Activated T-cell treated with anti-CD3 and anti-CD28 coated beads, Interleukin-2, amount 50 U/mL, for 24 hours (primary cell): ENCODE data around the gene SGF29.

Experiments used
- DNase-seq: peaks from one replicate; pipeline ENCODE4 v3.0.0-alpha.2; 2020
- H3K27ac Mint-ChIP-seq: 2 replicates; pipeline ENCODE4 v1.8.0; 2020; ENCODE audit warnings: mild to moderate bottlenecking, mixed read lengths
- H3K27me3 Mint-ChIP-seq: 2 replicates; pipeline ENCODE4 v1.8.0; 2020; ENCODE audit warnings: mixed read lengths
- H3K36me3 Mint-ChIP-seq: 2 replicates; pipeline ENCODE4 v1.8.0; 2020; ENCODE audit warnings: low read depth, mixed read lengths
- H3K4me1 Mint-ChIP-seq: 2 replicates; pipeline ENCODE4 v1.8.0; 2020; ENCODE audit warnings: low read depth, mixed read lengths
- H3K4me3 Mint-ChIP-seq: 2 replicates; pipeline ENCODE4 v1.8.0; 2020; ENCODE audit warnings: mild to moderate bottlenecking, moderate library complexity, mixed read lengths
- H3K9me3 Mint-ChIP-seq: 2 replicates; pipeline ENCODE4 v1.8.0; 2020; ENCODE audit warnings: mixed read lengths

The SGF29 gene

DNA sequence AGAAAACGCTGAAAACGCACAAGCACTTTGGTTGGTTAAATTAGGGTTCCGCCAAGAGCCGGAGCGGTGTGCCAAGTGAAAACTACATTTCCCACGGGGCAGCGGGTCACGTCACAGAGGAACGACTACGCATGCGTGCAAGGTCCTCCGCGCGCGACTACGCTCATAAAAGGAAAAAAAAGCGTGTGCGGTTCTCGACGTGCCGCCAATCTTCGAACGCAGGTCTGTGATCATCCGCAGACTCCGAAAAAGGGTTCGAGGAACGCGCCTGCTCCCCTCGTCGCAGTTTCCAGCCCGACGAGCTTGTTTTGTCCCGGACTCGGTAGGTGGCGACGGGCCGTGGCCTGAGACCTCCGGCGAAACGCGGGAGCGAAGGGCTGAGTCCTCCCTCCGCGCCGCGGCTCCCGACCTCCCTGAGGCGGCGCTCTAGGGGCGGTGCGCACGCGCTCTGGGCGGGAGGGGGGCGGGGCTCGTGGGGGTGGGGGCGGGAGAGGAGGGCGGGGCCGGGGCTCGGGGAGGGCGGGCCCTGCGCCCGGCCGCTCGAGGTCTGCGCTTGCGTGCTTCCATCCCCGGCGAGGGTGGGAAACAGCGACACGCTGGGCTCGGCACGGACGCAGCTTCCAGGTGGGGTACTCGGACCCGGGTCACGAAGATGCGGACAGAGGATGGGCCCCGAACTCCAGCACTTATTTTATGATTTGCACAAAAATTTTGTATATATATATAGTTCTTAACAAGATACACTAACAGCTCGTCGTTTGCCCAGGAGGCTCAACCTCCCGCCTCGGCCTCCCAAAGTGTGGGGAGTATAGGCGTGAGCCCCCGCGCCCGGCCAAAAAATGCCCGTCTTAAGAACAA is at the start of gene SGF29:
Gene SGF29, plus strand, starts transcription at position 145 of the 858 bp plus-strand sequence. CDS start 27,150 bp downstream, outside the sequence.
- Mint-ChIP-seq H3K27me3 (no peaks in the 10 kb centered on the region), H3K4me1 (peaks cover 38% of the 10 kb centered on the region), H3K4me3 (peak within 1 kb of the TSS; percentile 89), H3K27ac (peak within 1 kb of the TSS; percentile 99), H3K9me3 (no peaks in the 10 kb centered on the region), H3K36me3 (peaks cover 30% of the 10 kb centered on the region)
- peak; percentile 93 for DNase-seq

DNA sequence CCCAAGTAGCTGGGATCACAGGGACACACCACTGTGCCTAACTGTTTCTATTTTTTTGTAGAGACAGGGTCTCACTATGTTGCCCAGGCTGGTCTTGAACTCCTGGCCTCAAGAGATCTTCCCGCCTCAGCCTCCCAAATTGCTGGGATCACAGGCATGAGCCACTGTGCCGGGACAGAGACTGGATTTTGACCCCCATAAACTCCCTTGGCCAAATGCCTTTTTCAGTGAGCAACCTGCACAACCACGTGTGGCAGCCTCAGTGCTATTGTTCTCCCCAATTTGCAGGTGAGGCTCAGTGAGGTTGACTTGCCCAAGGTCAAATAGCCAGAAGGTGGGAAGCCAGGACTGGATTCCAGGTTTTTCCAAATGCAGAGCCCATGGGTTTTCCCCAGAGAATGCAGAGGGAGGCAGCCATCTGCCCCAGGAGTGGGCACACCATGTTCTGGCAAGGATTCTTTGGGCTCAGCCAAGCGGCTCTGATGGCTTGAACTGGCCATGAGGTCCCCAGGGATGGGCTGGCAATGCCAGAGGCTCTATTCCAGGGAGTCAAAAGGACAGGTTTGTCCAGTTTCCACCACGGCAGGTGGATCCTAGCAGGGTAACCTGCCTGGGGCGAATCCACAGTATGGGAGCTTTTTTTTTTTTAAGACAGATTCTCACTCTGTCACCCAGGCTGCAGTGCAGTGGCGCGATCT is 48.9 kb upstream of the SGF29 start:
- Mint-ChIP-seq H3K27ac (no peak overlapping the region), H3K9me3 (no peaks in the 10 kb centered on the region)

DNA sequence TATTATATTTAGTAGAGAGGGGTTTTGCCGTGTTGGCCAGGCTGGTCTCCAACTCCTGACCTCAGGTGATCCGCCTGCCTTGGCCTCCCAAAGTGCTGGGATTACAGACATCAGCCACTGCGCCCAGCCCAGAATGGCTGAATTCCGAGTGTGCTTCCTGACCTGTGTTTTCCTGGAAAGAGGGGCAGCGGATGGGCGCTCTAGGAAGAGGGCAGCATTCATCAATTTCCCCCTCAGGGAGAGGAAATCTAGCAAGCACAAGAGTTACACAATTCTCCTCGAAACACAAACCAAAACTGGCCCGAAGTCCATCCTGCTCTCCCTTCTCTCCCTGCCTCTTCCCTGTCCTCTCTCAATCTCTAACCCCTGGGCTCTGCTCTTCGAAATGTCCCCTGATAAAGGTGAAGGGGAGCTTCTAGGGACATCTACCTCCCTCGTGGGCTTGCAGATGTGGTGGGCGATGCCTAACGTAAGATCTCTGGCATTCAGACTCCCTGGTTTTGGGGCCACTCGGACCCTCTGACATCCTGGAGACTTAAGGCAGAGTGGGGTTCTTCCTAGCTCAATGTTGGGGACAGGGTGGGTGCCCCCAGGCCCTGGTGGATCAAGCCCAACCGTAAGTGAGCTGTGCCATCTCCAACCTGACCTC is 48.1 kb upstream of the SGF29 start:
- H3K27me3 Mint-ChIP-seq, result no peaks in the 10 kb centered on the region
- peaks cover 19% of the 10 kb centered on the region for H3K4me1 Mint-ChIP-seq
- no peaks in the 10 kb centered on the region for H3K9me3 Mint-ChIP-seq
- H3K27ac Mint-ChIP-seq, result no peak overlapping the region
- H3K36me3 Mint-ChIP-seq, result no peaks in the 10 kb centered on the region
- DNase-seq, result no peak
- no peak overlapping the region for H3K4me3 Mint-ChIP-seq

More for the DNA sequence above, 48.9 kb upstream of the SGF29 start:
- peaks cover 21% of the 10 kb centered on the region for H3K4me1 Mint-ChIP-seq
- no peaks in the 10 kb centered on the region for H3K27me3 Mint-ChIP-seq
- no peak overlapping the region for H3K4me3 Mint-ChIP-seq
- no peaks in the 10 kb centered on the region for H3K36me3 Mint-ChIP-seq
- no peak for DNase-seq

DNA sequence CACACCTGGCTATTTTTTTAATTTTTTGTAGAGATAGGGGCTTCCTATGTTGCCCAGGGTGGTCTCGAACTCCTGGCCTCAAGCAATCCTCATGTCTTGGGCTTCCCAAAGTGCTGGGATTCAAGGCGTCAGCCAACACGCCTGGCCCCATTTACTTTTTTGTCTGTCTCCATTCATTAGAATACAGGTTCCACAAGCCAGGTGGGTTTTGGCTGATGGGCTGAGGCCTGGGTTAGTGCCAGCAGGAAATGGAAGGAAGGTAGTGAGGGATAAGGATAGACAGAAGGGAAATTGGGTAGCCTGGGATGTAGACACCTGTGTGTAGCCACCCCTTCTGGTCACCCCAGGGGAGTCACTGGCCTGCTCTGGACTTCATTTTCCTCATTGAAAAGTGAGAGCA is 42.7 kb upstream of the SGF29 start:
- Mint-ChIP-seq H3K36me3 (no peaks in the 10 kb centered on the region), H3K27me3 (no peaks in the 10 kb centered on the region), H3K4me3 (no peak overlapping the region), H3K27ac (no peak overlapping the region), H3K9me3 (no peaks in the 10 kb centered on the region), H3K4me1 (peaks cover 17% of the 10 kb centered on the region)
- no peak for DNase-seq

DNA sequence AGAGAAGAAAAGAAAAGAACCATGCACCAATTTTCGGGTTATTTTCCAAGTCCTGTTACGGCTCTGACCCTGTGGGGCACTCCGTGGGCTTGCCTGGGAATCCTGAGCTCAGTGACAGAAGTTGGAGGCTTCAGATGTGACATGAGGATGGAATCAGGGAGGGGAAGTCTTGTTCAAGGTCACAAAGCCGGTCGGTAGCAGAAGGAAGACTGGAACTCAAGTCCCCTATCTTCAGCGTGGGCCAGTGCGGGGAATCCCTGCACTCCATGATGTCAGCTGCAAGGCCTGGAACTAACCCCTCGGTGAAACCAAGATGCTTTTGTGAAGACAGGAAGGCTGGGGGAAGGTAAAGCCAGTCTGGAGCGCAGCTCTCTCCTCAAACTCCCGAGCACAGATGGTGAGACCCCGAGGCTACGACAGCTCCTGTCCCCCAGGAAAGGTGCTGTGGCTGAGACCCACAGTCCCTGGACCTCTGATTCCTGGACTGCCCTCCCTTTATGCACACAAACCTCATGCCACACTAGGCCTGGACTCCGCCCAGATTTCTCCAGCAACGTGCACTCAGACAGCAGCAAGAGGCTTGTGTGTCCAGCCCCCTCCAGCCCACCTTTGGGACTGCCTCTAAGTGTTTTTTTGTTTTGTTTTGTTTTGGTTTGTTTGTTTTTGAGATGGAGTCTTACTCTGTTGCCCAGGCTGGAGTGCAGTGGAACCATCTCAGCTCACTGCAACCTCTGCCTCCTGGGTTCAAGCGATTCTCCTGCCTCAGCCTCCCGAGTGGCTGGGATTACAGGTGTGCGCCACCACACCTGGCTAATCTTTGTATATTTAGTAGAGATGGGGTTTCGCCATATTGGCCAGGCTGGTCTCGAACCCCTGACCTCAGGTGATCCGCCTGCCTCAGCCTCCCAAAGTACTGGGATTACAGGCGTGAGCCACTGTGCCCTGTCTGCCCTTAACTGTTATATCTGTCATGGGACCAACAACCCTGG is 41.6 kb upstream of the SGF29 start:
- Mint-ChIP-seq H3K9me3 (no peaks in the 10 kb centered on the region), H3K4me3 (no peak overlapping the region), H3K27ac (no peak overlapping the region), H3K36me3 (no peaks in the 10 kb centered on the region), H3K4me1 (peaks cover 13% of the 10 kb centered on the region), H3K27me3 (no peaks in the 10 kb centered on the region)
- no peak for DNase-seq

DNA sequence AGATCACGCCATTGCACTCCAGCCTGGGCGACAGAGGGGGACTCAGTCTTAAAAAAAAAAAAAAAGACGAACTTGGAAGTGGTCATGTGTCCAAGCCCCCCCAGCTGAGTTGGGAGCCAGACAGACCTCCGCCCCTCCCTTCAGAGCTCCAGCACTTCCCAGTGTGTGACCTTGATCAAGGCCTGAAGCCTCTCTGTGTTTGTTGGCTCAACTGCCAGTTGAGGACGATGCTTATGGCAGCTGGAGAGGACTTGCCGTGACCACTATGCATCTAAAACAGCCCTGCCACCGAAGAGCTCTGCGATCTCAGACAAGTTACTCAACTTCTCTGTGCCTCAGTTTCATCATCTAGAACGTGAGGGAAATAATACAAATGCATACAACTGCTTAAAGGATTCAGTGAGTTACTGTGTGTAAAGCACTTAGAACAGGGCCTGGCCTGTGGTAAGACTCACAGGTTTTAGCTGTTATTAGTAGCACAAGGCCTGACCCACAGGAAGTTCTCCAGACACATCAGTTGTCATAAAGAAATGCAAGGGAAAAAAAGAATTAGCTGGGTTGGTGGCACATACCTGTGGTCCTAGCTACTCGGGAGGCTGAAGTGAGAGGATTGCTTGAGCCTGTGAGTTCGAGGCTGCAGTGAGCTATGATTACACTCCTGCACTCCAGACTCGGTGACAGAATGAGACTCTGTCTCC is 40.1 kb upstream of the SGF29 start:
- no peaks in the 10 kb centered on the region for H3K4me1 Mint-ChIP-seq
- no peaks in the 10 kb centered on the region for H3K36me3 Mint-ChIP-seq
- peak overlapping the region; percentile 34 for H3K27ac Mint-ChIP-seq
- DNase-seq, result no peak
- H3K9me3 Mint-ChIP-seq, result no peaks in the 10 kb centered on the region
- no peaks in the 10 kb centered on the region for H3K27me3 Mint-ChIP-seq
- no peak overlapping the region for H3K4me3 Mint-ChIP-seq

DNA sequence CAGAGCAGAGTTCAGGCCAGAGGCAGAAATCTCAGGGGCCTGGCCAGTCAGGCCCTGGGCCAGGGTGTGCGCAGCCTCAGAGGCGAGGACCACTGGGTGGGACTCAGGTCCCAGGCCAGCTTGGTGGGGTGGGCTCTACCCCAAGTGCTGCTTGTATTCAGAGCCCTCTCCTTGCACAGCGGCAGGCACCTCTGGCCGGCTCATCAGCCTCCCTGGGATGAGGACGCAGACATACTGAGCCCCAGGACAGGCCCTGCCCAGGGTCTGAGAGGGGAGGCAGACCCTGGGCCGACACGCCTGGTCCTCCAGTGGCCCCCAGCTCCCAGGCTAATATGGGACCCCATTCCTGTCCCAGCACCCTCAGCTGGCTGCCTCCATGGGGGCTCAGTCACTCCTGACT is 39.5 kb upstream of the SGF29 start:
- DNase-seq, result no peak
- H3K4me1 Mint-ChIP-seq, result no peaks in the 10 kb centered on the region
- no peak overlapping the region for H3K4me3 Mint-ChIP-seq
- no peaks in the 10 kb centered on the region for H3K36me3 Mint-ChIP-seq
- H3K9me3 Mint-ChIP-seq, result no peaks in the 10 kb centered on the region
- H3K27ac Mint-ChIP-seq, result no peak overlapping the region
- H3K27me3 Mint-ChIP-seq, result no peaks in the 10 kb centered on the region

DNA sequence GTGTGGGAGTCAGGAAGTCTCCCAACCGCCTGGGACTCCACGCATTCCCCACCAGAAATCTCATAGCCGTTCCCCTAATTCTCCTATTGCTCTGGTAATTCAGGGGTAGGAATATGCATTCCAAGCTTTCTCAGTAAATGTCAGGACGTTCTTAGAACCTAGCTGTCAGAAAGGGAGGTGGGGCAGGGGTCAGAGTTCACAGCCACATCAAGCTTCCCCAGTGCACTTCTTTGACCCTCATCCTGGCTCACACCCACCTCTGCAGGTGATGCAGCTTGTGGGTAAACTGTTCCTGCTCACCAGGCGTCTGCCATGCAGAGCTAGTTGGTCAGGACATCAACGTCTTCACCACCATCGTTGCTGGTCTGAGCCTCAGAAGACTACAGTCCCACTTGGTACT is 33.0 kb upstream of the SGF29 start:
- no peaks in the 10 kb centered on the region for H3K9me3 Mint-ChIP-seq
- H3K27ac Mint-ChIP-seq, result no peak overlapping the region
- no peak overlapping the region for H3K4me3 Mint-ChIP-seq
- no peaks in the 10 kb centered on the region for H3K36me3 Mint-ChIP-seq
- H3K4me1 Mint-ChIP-seq, result peaks cover 8% of the 10 kb centered on the region
- DNase-seq, result no peak
- H3K27me3 Mint-ChIP-seq, result no peaks in the 10 kb centered on the region

DNA sequence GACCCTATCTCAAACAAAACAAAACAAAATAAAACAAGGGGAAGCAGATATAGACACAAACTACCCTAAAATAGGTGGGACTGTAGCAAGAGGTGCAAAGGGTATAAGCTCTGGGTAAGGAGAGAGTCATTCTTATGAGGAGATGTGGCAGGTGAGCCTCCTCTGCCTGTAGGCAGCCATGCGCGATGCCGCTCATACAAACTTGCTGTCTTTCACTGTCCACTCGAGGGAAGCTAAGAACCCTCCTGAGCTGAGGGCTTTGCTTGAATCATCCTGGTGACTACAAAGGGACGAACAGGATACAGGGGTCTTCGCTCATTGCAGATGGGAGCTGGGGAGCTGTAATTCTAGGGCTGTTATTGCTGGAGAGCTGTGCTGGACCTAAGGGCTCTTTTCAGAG is 32.3 kb upstream of the SGF29 start:
- no peaks in the 10 kb centered on the region for H3K27me3 Mint-ChIP-seq
- no peak overlapping the region for H3K4me3 Mint-ChIP-seq
- H3K36me3 Mint-ChIP-seq, result no peaks in the 10 kb centered on the region
- no peak for DNase-seq
- H3K27ac Mint-ChIP-seq, result no peak overlapping the region
- H3K9me3 Mint-ChIP-seq, result no peaks in the 10 kb centered on the region
- H3K4me1 Mint-ChIP-seq, result peaks cover 8% of the 10 kb centered on the region

DNA sequence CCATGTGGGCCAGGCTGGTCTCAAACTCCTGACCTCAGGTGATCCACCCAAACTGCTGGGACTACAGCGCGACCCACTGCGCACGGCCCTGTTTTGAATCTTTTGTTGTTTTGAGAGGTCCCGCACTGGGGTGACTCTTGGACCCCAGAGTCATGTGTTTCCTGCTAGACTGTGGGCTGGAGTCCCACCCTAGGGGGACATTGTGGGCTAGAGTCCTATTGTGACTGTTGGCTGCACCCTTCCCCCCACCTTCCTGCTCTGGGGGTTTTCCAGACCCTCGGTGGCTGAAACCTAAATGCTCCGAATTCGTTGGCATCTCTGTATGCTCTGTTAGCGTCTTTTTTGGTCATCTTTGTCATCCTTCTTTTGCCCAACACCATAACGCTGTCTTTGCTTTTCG is 30.9 kb upstream of the SGF29 start:
- H3K4me3 Mint-ChIP-seq, result no peak overlapping the region
- no peak for DNase-seq
- H3K27me3 Mint-ChIP-seq, result no peaks in the 10 kb centered on the region
- H3K27ac Mint-ChIP-seq, result no peak overlapping the region
- H3K36me3 Mint-ChIP-seq, result no peaks in the 10 kb centered on the region
- H3K9me3 Mint-ChIP-seq, result no peaks in the 10 kb centered on the region
- peaks cover 8% of the 10 kb centered on the region for H3K4me1 Mint-ChIP-seq

DNA sequence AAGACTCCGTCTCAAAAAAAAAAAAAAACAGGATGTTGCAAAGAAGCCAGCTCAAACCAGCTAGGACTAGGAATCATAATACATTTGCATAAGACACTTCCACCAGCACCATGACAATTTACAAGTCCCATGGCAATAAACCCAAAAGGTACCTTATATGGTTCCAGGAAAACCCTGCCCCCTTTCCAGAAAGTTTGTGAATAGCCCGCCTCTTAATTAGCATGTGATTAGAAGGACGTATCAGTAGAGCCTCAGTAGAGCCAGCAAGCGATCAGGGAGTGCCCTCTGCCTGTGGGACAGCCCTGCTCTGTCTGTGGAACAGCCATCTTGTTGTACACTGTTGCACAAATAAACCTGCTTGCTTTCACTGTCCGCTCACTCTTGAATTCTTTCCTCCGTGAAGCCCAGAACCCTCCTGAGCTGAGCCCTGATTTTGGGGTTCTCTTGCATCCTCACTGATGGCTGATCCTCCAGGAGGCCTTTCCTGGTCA is 29.0 kb upstream of the SGF29 start:
- H3K9me3 Mint-ChIP-seq, result no peaks in the 10 kb centered on the region
- peaks cover 8% of the 10 kb centered on the region for H3K4me1 Mint-ChIP-seq
- H3K27ac Mint-ChIP-seq, result no peak overlapping the region
- no peak overlapping the region for H3K4me3 Mint-ChIP-seq
- no peaks in the 10 kb centered on the region for H3K27me3 Mint-ChIP-seq
- DNase-seq, result no peak
- H3K36me3 Mint-ChIP-seq, result no peaks in the 10 kb centered on the region

DNA sequence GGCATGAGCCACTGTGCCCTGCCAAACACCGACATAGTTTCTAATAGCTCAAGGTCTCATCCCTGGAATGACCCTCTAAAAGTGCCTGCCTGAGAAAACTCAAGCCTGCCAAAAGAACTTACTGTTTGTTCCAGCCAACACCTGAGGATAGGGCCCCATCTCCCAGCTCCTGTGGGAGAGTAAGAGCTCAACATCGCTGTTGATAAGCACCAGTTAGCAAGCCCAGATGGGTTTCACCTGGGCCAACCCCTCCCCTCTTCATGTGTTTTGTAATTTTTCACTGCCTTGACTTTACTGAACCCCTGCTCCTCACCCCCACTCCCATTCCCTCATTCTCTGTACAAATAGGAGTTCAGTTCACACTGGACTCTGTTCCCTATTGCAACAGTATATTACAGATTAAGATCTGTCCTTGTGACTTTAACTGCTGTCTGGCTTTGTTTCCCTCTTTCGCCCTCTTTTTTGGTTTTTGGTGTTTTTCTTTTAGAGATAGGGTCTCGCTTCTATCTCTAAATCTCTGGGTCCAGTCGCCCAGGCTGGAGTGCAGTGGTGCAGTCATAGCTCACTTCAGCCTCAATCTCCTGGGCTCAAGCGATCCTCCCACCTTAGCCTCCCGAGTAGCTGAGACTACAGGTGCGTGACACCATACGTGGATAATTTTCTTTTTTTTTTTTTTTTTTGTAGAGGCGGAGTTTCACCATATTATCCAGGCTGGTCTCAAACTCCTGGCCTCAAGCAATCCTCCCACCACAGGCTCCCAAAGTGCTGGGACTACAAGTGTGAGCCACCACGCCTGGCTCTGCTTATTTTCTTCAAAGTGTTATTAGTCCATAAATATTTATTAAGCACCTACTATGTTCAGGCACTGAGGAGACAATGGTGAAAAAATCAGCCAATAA is 27.3 kb upstream of the SGF29 start:
- Mint-ChIP-seq H3K27me3 (no peaks in the 10 kb centered on the region), H3K9me3 (no peaks in the 10 kb centered on the region), H3K36me3 (no peaks in the 10 kb centered on the region), H3K27ac (no peak overlapping the region), H3K4me3 (no peak overlapping the region), H3K4me1 (peaks cover 8% of the 10 kb centered on the region)
- no peak for DNase-seq
